ENCODE data around the gene MYB.

MYB gene

DNA sequence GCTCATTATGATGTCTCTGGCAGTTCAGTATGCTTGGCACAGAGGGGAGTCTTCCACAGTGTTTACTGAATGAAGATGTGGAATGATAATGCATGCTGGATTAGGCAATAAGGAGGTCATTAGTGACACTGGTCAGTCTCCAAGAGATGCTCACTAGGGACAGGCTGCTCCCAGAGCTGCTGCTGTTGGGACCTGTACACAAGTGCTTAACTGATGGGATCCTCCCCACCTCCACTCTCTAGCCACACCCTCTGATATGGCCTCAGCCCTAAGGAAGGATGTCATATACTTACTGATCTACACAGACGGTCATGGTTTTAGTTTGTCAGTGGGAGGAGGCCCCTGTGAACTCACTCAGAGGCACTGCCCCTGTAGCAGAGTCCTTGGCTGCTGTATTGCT is 73.4 kb downstream of the MYB start:
- DNase-seq = no peak

DNA sequence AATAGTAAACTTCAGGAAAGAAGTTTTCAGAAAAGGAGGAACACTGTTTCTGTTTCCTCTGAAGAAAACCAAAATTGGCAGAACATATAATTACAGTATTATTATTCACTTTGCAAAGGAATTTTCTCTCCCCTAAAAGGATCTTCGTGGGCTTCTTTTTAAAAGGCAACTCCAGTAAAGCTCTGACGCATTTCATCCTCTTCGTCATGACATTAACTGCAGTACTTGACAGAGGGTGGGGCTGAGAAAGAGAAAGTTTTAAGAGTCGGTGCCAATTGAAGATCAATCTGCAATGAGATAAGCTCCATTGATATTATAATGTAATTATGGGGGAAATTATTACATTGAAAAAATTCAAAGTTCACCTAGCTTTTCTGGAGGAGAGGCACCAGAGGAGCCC is 75.8 kb downstream of the MYB start:
- no peak for DNase-seq

DNA sequence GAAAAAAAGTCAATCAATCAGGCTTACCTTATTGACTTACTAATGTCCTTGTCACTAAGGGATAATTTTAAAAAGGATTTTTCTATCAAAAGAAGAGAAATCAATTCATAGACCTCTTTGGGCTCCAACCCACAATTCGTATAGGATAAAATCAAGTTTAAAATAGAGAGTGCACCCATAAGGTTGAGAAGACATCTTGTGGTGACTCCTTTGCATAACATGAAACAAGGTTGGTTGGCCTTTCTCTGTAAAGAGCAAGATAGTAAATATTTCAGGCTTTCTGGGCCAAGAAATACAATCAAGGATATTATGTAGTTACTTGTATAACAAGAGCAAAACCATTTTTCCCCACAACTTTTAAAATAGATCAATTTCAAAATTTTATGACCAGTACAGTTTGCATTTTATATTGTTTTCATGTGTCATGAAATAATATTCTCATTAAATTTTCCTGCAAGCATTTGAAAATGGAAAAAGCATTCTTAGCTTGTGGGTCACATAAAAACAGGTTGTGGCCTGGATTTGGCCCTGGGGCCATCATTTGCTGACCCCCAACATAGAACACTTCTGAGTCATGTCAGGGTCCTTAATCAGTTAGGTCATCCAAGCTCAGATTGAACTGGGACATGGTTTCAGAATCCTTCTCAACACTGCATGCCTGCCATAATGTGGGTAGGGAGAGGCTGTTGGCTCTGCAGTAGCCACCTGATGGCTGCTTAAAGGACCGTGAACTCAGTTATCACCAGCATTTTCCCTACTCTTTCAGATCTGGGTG is 76.7 kb downstream of the MYB start:
- peak; percentile 70 for DNase-seq

DNA sequence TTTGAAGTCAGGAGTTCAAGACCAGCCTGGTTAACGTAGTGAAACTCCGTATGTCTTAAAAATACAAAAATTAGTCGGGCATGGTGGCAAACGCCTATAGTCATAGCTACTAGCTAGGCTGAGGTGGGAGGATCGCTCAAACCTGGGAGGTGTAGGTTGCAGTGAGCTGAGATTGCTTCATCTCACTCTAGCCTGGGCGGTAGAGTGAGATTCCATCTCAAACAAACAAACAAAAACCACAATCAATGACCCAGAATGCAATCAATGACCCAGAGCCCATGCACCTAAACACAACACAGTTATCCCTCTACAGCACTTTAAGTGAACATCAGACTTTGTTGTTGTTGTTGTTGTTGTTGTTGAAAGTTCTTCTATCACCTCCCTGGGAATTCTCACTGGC is 77.9 kb downstream of the MYB start:
- no peak for DNase-seq

DNA sequence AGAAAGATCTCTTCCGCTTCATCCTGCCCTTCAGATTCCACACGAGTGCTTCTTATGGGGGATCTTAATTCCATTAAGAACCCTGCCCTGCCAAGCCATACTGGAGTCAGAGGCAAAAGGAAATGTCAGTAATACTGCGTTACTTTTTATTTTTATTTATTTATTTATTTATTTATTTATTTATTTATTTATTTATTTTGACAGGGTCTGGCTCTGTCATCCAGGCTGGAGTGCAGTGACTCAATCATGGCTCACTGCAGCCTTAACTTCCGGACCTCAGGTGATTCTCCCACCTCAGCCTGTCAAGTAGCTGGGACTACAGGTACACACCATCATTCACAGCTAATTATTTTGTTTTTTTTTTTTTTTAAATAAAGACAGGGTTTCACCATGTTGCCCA is 79.5 kb downstream of the MYB start:
- DNase-seq = no peak

DNA sequence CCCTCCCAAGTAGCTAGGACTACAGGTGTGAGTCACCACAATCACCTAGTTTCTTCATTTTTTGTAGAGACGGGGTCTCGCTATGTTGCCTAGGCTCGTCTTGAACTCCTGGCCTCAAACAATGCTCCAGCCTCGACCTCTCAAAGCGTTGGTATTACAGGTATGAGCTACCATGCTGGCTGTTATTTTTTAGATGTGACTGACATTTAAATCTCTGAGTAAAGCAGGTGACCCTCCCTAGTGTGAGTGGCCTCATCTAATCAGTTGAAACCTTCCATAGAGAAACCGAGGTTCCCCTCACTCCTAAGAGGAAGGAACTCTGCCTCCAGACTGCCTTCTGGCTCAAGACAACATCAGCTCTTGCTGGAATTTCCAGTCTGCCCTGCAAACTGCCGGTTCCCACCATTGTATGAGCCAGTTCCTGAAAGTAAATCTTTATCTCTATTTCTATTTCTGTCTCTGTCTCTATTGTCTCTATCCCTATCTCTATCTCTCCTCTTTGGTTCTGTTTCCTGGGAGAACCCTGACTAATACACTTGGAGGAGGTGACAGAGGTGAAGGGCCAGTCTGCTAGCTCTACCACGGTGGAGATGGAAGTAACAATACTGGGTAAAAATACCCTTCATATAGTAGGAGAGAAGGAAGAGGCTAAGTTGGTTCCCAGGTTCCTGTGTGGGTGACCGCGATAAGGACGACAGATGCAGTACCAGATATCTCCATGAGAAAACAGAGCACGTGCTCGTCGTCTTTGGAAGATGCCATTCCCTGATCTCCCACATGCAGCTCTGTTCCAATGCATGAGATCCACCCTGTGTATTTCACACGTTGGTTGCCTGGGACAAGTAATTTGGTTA is 81.0 kb downstream of the MYB start:
- peak; percentile 68 for DNase-seq

DNA sequence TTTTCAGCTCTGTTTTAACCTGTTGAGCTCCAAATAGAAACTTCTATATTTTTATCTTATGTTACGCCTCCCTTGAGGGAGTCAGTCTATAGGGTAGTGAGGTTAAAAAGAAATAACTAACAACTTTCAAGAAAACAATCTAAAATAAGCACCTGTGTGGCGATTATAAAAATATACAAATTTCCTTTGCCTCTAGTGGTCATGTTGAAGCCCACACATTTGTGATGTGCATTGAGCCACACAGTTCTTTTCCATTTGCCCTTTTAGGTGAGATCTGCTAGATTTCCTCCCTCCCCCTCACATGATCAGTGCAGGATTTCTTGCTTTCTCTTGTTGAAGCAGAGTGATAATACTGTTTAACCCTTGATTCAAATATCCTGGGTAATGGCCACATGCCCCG is 84.2 kb downstream of the MYB start:
- DNase-seq = no peak

DNA sequence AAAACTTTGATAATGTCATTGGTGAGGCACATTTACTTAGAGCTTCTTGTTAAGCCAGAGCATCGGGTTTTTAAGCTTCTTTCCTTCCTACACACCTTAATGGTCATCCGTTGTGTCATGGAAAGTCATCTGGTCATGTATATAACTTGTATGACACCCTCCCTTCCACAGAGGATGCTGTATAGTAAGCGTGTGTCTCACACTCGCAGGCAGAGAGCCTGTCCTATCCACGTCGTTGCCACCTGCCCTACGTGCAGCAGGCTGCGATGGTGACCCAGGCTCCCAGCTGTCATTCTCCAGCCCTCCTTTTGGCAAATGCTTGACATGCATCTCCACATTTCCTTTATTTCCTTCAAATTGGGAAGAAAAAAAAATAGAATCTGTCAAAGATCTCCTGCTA is 85.6 kb downstream of the MYB start:
- DNase-seq = no peak

DNA sequence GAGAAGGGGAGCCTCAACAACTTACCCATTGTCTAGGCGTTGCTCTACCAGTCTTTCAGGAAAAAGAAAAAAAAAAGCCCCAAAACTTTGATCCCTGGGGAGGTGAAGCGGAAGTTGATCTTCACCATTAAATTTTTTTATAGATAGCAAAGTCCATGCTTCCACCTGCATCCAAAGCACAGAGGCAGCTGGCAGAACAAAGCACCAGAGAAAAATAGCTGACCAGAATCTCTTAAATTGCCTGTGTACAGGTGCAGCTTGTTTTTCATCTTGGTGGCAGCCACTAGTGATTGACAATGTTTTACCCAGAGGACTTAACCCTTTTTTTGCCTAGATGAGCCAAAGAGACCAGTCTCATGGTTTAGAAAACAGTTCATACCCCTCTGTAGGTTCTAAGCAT is 86.0 kb downstream of the MYB start:
- no peak for DNase-seq

DNA sequence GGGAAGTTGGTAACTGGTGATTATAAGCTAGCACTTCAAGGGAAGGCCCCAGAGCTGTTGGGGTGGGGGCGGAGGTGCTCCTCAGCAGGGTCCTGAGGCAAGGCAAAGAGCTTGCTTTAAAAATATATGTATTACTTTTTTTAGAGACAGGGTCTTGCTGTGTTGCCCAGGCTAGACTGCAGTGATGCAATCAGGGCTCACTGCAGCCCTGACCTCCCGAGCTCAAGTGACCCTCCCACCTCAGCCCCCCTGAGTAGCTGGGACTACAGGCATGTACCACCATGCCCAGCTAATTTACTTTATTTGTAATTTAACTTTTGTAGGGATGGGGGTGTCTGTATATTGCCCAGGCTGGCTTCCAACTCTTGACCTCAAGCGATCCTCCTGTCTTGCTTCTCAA is 87.2 kb downstream of the MYB start:
- no peak for DNase-seq

DNA sequence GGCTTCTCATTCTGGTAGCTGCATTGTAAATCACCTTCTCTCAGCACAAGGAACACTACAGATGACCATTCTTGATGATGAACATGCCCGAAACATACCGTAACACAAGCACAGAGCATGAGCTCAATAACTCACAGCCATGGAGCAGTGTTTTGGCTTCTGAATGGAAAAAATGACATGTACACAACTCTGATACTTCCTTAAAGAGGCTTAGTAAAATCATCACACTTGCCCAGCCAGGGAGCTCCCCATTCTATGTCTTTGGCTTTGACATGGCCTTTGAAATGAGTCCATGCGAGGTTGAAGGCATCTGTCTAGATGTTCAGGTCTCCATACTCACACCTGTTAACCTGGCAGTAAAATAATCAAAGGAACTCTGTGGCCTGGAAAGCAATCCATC is 87.6 kb downstream of the MYB start:
- DNase-seq = no peak
